Tibial artery (tissue), 4 donors: Measurements from ENCODE around the gene TCF15.
A peak's percentile ranks its signal among the peaks of the same experiment; 100 is the strongest.

Experiments
- DNase-seq, 2 donors: peaks; one replicate each; pipeline ENCODE4 v3.0.0-alpha.2; 2019
- H3K27ac ChIP-seq, 2 donors: fragments of 200-600 bp; sonication (generic) in 1 of 2; 1 replicate in 1 of 2; 2 replicates in 1 of 2; pipeline ENCODE4 v1.5.1; 2018 to 2019; ENCODE audit warnings: mild to moderate bottlenecking in 1 of 2
- H3K27me3 ChIP-seq, 2 donors: fragments of 200-600 bp; sonication (generic) in 1 of 2; one replicate each; pipeline versions ENCODE4 v1.5.1 to v1.6.0; 2016 to 2019
- H3K36me3 ChIP-seq, 3 donors: fragments of 200-600 bp; sonication (generic) in 2 of 3; one replicate each; pipeline ENCODE4 v1.5.1; 2016 to 2019; ENCODE audit warnings: mild to moderate bottlenecking in 2 of 3
- H3K4me1 ChIP-seq, 4 donors: fragments of 200-600 bp; sonication (generic) in 2 of 4; 1 replicate in 3 of 4; 2 replicates in 1 of 4; pipeline ENCODE4 v1.5.1; 2016 to 2019
- H3K4me3 ChIP-seq, 2 donors: fragments of 200-600 bp; sonication (generic) in 1 of 2; 1 replicate in 1 of 2; 2 replicates in 1 of 2; pipeline ENCODE4 v1.5.1; 2018 to 2019; ENCODE audit warnings: mild to moderate bottlenecking in 2 of 2
- H3K9me3 ChIP-seq, 3 donors: fragments of 200-600 bp; sonication (generic) in 1 of 3; one replicate each; pipeline ENCODE4 v1.5.1; 2016 to 2019
- intact Hi-C: fragments of 100-400 bp; cut with DNase I; formaldehyde crosslinking; loops from one replicate; pipeline ENCODE4 v1.15.0; 2023; ENCODE audit warnings: low total_unique reads
- TF ChIP-seq, protein P1 (sequence below), 2 experiments: fragments of 200-600 bp in 1 of 2; fragments of 450-650 bp in 1 of 2; IDR thresholded peaks; one replicate each; pipeline ENCODE4 v1.5.1; 2017 to 2019; ENCODE audit warnings: antibody characterized with exemption in 2 of 2, mild to moderate bottlenecking in 1 of 2, moderate library complexity in 1 of 2

Gene TCF15

GRCh38 chr20:563187-563586, 46.9 kb downstream of the TCF15 start:
- no peak overlapping the region for H3K27ac ChIP-seq
- intact Hi-C loops = loop anchor here (5.0 kb wide), 2 partner anchors 79 to 174 kb away; no protein-coding TSS in a partner anchor
- H3K36me3 ChIP-seq = no peaks in the 10 kb centered on the region
- H3K4me3 ChIP-seq = no peak overlapping the region
- H3K4me1 ChIP-seq = no peaks in the 10 kb centered on the region
- H3K27me3 ChIP-seq = peaks cover 0 to 47% of the 10 kb centered on the region in 2 donors
- no peak for DNase-seq
- TF ChIP-seq, protein P1, sequence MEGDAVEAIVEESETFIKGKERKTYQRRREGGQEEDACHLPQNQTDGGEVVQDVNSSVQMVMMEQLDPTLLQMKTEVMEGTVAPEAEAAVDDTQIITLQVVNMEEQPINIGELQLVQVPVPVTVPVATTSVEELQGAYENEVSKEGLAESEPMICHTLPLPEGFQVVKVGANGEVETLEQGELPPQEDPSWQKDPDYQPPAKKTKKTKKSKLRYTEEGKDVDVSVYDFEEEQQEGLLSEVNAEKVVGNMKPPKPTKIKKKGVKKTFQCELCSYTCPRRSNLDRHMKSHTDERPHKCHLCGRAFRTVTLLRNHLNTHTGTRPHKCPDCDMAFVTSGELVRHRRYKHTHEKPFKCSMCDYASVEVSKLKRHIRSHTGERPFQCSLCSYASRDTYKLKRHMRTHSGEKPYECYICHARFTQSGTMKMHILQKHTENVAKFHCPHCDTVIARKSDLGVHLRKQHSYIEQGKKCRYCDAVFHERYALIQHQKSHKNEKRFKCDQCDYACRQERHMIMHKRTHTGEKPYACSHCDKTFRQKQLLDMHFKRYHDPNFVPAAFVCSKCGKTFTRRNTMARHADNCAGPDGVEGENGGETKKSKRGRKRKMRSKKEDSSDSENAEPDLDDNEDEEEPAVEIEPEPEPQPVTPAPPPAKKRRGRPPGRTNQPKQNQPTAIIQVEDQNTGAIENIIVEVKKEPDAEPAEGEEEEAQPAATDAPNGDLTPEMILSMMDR (IDR thresholded peaks at IDR 0.05) = no peak
- no peaks in the 10 kb centered on the region for H3K9me3 ChIP-seq

DNA sequence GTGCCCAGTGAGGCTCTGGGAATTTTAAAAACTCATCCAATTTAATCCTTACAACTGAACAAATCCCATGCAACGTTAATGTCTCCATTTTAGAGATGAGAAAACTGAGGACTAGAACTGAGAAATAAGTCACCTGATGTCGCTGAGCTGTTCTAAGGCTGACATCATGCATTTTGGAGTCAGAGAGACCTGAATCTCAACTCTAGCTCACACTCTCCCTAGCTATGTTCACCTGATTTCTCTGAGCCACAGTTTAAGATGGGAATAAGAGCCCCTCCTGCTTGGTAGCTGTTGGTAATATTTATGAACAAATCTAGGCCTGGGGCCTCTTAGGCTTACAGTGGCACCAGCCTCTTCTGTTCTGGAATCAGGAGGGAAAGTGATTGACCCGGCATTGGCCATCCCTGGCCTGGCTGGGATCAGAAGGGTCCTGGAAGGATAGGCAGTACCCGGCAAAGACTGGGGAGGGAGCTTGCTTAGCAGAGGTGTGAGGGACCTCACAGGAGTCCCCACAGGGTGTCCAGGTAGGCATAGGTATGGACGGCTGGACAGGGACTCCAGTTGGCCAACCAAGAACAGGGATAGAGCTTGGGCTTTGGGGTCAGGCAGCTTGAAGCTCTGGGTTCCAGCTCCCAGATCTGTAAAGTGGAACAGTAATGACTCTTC, 47.7 kb downstream of the TCF15 start:
- no peak for DNase-seq

DNA sequence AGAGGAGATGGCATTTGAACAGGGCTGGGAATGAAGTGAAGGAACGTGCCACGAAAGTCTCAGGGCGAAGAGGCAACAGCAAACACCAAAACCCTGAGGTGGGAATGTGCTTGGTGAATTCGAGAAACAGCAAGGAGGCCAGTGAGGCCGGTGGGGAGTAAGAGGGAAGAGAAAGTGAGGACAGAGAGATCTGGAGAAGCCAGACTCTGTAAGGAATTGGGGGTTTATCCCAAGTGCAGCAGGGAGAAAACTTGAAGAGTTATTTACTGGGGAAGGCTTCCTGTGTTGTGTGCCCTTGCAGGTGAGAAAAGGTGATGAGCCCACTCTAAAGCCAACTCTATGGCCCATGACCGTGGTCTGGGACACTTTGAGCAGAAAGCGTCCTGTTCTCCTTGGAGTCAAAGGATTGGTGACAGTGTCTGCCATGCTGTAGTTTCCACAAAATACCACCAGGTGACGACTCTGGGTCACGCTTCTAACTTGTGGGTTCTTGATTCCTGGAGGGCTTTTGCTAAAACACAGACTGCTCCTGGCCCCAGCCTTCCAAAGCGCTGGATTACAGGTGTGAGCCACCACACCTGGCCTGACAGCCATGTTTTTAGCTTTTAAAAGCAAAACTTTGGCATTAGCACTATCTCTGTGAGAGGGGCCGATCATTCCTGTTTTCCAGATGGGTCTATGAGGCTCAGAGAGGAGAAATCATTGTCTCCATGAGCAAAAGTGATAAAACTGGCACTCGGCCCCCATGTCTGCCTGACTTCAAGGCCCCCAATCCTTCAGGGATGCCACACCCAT, 48.5 kb downstream of the TCF15 start:
- intact Hi-C loops = loop anchor here (5.0 kb wide), 2 partner anchors 81 to 176 kb away; no protein-coding TSS in a partner anchor

More for the DNA sequence above, 47.7 kb downstream of the TCF15 start:
- Histone ChIP-seq H3K4me1 (no peaks in the 10 kb centered on the region), H3K9me3 (no peaks in the 10 kb centered on the region), H3K27me3 (peaks cover 0 to 42% of the 10 kb centered on the region in 2 donors), H3K27ac (no peak overlapping the region), H3K36me3 (no peaks in the 10 kb centered on the region), H3K4me3 (no peak overlapping the region)
- intact Hi-C loops = loop anchor here (5.0 kb wide), 2 partner anchors 80 to 175 kb away; no protein-coding TSS in a partner anchor
- TF ChIP-seq, protein P1 (IDR thresholded peaks at IDR 0.05) = no peak

DNA sequence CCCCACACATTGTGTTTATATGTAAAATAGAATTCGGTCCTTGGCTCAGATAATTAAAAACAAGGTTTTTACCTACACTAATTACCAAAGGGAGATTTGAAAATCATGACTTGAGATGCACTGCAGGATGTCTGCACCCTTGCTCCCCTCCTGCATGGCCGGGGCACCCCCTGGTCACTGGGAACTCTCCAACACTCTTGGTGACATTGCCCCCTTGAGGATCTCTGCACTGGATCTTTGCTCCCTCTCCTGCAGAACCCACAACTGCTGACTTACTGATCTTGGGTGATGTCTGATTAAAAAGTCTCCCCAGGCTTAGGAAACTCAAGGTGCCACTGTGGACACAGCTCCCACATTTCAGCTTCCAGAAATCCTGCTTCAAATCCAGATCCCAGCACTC, 49.4 kb downstream of the TCF15 start:
- TF ChIP-seq, protein P1 (IDR thresholded peaks at IDR 0.05) = no peak
- H3K4me1 ChIP-seq = no peaks in the 10 kb centered on the region
- intact Hi-C loops = loop anchor here (5.0 kb wide), 2 partner anchors 82 to 177 kb away; no protein-coding TSS in a partner anchor
- H3K4me3 ChIP-seq = no peak overlapping the region
- H3K27ac ChIP-seq = no peak overlapping the region
- H3K36me3 ChIP-seq = no peaks in the 10 kb centered on the region
- no peak for DNase-seq
- no peaks in the 10 kb centered on the region for H3K9me3 ChIP-seq
- H3K27me3 ChIP-seq = peaks cover 0 to 37% of the 10 kb centered on the region in 2 donors

More for the DNA sequence above, 48.5 kb downstream of the TCF15 start:
- H3K27me3 ChIP-seq = peaks cover 0 to 40% of the 10 kb centered on the region in 2 donors
- no peak overlapping the region for H3K27ac ChIP-seq
- no peaks in the 10 kb centered on the region for H3K9me3 ChIP-seq
- H3K4me1 ChIP-seq = no peaks in the 10 kb centered on the region
- peak; percentile 50 to 74 for DNase-seq
- no peaks in the 10 kb centered on the region for H3K36me3 ChIP-seq
- TF ChIP-seq, protein P1 (IDR thresholded peaks at IDR 0.05) = peak; percentile 84 to 94
- no peak overlapping the region for H3K4me3 ChIP-seq

DNA sequence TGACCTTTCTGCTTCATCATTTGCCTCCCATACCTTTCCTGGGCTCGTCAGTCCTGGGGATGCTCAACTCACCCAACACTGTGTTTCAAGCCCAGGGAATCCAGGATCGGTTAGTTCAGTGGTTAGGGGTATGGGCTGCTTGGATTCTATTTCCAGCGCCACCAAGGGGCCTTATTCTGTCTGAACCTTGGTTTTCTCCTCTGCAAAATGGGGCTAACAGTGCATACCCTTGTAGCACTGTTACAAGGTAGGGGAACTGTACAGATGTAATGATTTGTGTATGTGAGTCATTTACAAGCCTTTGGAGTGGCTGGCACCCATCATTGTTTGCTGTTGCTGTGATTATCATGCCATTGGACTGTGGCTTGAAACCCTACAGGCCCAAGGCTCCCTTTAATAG, 52.0 kb downstream of the TCF15 start:
- Histone ChIP-seq H3K27me3 (peaks cover 0 to 35% of the 10 kb centered on the region in 2 donors), H3K4me1 (no peaks in the 10 kb centered on the region), H3K27ac (no peak overlapping the region), H3K4me3 (no peak overlapping the region), H3K36me3 (no peaks in the 10 kb centered on the region), H3K9me3 (no peaks in the 10 kb centered on the region)
- intact Hi-C loops = no loop called here
- DNase-seq = no peak
- TF ChIP-seq, protein P1 (IDR thresholded peaks at IDR 0.05) = no peak
